ENCODE results near the gene SLC39A12. TPM values are rescaled to one million over a fixed set of nuclear protein-coding genes. Genes with fewer than 3 reads are reported as not detected.

SLC39A12 gene
- total and polyA plus RNA-seq, 2 of the 13 experiments (the other 11 are each of a cell fraction or from before 2014, with no cell fraction given): not detected

GRCh38 chr10:17989908-17990767, 38.4 kb downstream of the SLC39A12 start:
- Histone ChIP-seq H3K9ac (ENCODE audit: insufficient read depth, low read depth, low read length) (no peak overlapping the region), H4K20me1 (ENCODE audit: insufficient read depth, low read length) (no peaks in the 10 kb centered on the region), H3K4me2 (ENCODE audit: low read depth, low read length) (no peak overlapping the region), H3K4me1 (ENCODE audit: insufficient read depth, low read length) (no peaks in the 10 kb centered on the region), H3K9me3 (ENCODE audit: low read length) (no peaks in the 10 kb centered on the region), H2AFZ (ENCODE audit: low read length) (no peak overlapping the region), H3K36me3 (replicated peaks in 1 of 2; ENCODE audit: control insufficient read depth in 1 of 2, insufficient read depth in 2 of 2, low read length in 2 of 2) (no peaks in the 10 kb centered on the region), H3K27ac (ENCODE audit: extremely low read length, insufficient read depth, low read length) (no peak overlapping the region), H3K27me3 (ENCODE audit: control insufficient read depth in 1 of 2, insufficient read depth in 2 of 2, low read length in 2 of 2) (peaks cover 0 to 7% of the 10 kb centered on the region in 2 experiments; a peak in 1 of 5 replicates), H3K79me2 (ENCODE audit: insufficient read depth, low read length) (no peaks in the 10 kb centered on the region), H3K4me3 (replicated peaks in 1 of 3; ENCODE audit: insufficient read depth in 1 of 3, low read depth in 2 of 3, low read length in 3 of 3) (no peak overlapping the region)
- POLR2A ChIA-PET: no interaction called here
- intact Hi-C loops (cut with micrococcal nuclease; ENCODE audit: unreplicated experiment): no loop called here
- in situ Hi-C loops (cut with HindIII; ENCODE audit: extremely low pct_ligation_motif_present, low pct_unique_long_range_greater_than_20kb): no loop called here
- CTCF ChIA-PET (ENCODE audit: low intra/inter-chr PET ratio, low total read pairs): no interaction called here
- DNase-seq (ENCODE audit: low spot score): no peak
- TF ChIP-seq SOX5 (CRISPR knock-in tag; IDR thresholded peaks at IDR 0.05; ENCODE audit: borderline replicate concordance) (no peak), CREB3 (CRISPR knock-in tag; IDR thresholded peaks at IDR 0.05) (no peak), TGIF2 (CRISPR knock-in tag; IDR thresholded peaks at IDR 0.05) (no peak), ZNF383 (CRISPR knock-in tag; IDR thresholded peaks at IDR 0.05; ENCODE audit: borderline replicate concordance) (no peak), MEIS2 (CRISPR knock-in tag; IDR thresholded peaks at IDR 0.05) (no peak), LRRFIP1 (CRISPR knock-in tag; conservative IDR thresholded peaks at IDR 0.05) (no peak), DDIT3 (CRISPR knock-in tag; IDR thresholded peaks at IDR 0.05) (no peak), NFE2L1 (CRISPR knock-in tag; IDR thresholded peaks at IDR 0.05; ENCODE audit: borderline replicate concordance) (no peak), RFXAP (CRISPR knock-in tag; IDR thresholded peaks at IDR 0.05; ENCODE audit: borderline replicate concordance) (no peak), MAFF (IDR thresholded peaks at IDR 0.05; ENCODE audit: low read depth, low read length) (no peak), ZNF18 (CRISPR knock-in tag; IDR thresholded peaks at IDR 0.05; ENCODE audit: insufficient replicate concordance) (no peak), STAT5B (CRISPR knock-in tag; IDR thresholded peaks at IDR 0.05) (no peak), ZNF296 (CRISPR knock-in tag; conservative IDR thresholded peaks at IDR 0.05) (no peak), ZBTB2 (CRISPR knock-in tag; IDR thresholded peaks at IDR 0.05; ENCODE audit: low read depth) (no peak), ZNF362 (CRISPR knock-in tag; IDR thresholded peaks at IDR 0.05; ENCODE audit: borderline replicate concordance) (no peak)
- 6% methylated on average over 6 of the region's 6 CpGs for WGBS (ENCODE audit: low lambda C conversion rate)
- no TSS peak for BruUV-seq (replicated peaks)
- FAIRE-seq: no peak
- ATAC-seq: no peak

All from HepG2 (cell line).